Ramos (cell line): ENCODE measurements around the gene GBE1.

Experiments used
- in situ Hi-C: fragments of 300-500 bp; cut with MboI; formaldehyde crosslinking; loops from one replicate; pipeline ENCODE4 v1.14.3; 2022; ENCODE audit warnings: low sequenced_read_pairs; ENCODE audit not compliant: unreplicated experiment

Gene GBE1

GRCh38 chr3:81550415-81550814, 211.0 kb downstream of the GBE1 start:
- in situ Hi-C loops = no loop called here

- in situ Hi-C loops = no loop called here
These were observed 211.6 kb downstream of the GBE1 start for GRCh38 chr3:81549831-81550230.

GRCh38 chr3:81549388-81549787, 212.1 kb downstream of the GBE1 start:
- in situ Hi-C loops = no loop called here

GRCh38 chr3:81545572-81545971, 215.9 kb downstream of the GBE1 start:
- in situ Hi-C loops = no loop called here

- in situ Hi-C loops = no loop called here
These were observed 217.1 kb downstream of the GBE1 start for GRCh38 chr3:81544385-81544784.

GRCh38 chr3:81540787-81541186, 220.7 kb downstream of the GBE1 start:
- in situ Hi-C loops = no loop called here

DNA sequence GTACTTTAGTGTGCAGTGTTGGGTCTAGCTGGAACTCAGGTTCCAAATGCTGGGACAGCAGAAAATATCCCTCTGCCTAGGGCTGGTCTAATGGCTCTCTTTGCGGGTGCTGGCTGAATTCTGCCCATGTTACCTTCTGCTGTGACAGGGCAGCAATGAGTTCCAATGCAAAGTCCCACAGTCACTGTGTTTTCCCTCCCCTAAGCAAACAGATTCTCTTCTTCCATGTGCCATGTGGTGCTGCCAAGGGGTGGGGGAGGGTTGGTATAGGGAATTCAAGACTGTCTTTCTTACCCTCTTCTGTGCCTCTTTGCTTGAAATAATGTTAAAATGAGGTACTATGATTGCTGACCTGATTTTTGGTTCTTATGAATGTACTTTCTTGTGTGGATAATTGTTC, 229.6 kb downstream of the GBE1 start:
- in situ Hi-C loops = no loop called here

- in situ Hi-C loops = no loop called here
These were observed 230.2 kb downstream of the GBE1 start for GRCh38 chr3:81531263-81531662.

DNA sequence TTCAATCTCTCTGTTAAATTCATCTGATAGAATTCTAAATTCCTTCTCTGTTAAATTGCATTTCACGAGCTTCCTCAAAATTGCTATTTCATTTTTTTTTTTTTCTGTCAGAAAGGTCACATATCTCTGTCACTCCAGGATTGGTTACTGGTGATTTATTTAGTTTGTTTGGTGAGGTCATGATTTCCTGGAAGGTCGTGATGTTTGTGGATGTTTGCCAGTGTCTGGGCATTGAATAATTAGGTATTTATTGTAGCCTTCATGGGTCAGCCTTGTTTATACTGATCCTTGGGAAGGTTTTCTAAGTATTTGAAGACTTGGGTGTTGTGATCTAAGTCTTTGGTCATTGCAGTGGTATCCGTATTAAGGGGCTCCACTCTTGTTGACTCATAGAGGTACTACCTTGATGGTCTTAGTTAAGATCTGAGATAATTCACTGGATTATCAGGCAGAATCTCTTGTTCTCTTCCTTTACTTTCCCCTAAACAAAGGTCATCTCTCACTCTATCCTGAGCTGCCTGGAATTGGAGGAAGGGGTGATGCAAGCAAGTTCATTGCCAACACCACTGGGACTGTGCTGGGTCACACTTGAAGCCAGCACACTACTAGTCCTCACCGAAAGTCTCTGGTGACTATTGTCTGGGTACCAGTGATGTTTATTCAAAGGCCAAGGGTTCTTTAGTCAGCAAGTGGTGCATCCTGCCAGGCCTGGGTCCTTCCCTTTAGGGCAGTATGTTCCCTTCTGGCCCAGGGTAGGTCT, 231.1 kb downstream of the GBE1 start:
- in situ Hi-C loops = no loop called here

GRCh38 chr3:81521855-81522254, 239.6 kb downstream of the GBE1 start:
- in situ Hi-C loops = no loop called here

DNA sequence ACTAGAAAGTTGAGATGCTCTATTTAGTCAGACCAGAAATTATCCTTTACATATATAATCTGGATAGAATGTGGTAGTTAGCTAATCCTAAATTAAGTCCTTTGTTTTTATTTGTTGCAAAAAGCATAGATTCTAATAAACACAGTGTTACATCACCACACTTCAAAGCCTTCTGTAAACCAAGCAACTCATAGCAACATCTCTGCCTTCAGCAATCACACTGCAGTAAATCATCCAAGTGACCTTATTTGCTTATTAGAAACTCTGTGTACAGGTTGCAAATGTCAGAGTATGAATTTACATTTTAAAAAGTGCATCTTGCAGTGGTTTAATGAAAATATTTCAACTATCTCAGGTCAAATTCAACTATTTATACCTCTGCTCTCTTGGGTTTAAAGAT, 242.5 kb downstream of the GBE1 start:
- in situ Hi-C loops = no loop called here

GRCh38 chr3:81516042-81516441, 245.4 kb downstream of the GBE1 start:
- in situ Hi-C loops = no loop called here

- in situ Hi-C loops = no loop called here
These were observed 247.9 kb downstream of the GBE1 start for GRCh38 chr3:81513591-81513990.

- in situ Hi-C loops = no loop called here
These were observed 258.4 kb downstream of the GBE1 start for GRCh38 chr3:81503026-81503425.

DNA sequence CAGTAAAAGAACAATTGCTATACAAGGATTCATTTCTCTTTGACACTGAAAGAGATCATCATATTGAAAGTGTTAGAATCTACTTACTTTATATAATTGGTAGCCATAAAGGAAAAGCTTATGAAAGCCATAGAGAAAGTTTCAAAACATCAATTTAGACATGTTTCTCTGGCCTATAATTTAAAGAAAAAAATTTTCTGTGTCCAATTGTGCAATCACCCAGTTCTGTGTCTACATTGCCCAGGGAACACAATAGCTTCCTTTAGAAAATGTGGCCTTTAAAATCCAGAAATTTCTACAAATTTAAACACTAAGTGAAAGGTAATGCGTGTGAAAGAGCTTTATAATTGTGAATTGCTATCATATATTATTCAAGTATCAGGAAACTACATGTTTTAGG, 259.2 kb downstream of the GBE1 start:
- in situ Hi-C loops = no loop called here

GRCh38 chr3:81500039-81500438, 261.4 kb downstream of the GBE1 start:
- in situ Hi-C loops = no loop called here

DNA sequence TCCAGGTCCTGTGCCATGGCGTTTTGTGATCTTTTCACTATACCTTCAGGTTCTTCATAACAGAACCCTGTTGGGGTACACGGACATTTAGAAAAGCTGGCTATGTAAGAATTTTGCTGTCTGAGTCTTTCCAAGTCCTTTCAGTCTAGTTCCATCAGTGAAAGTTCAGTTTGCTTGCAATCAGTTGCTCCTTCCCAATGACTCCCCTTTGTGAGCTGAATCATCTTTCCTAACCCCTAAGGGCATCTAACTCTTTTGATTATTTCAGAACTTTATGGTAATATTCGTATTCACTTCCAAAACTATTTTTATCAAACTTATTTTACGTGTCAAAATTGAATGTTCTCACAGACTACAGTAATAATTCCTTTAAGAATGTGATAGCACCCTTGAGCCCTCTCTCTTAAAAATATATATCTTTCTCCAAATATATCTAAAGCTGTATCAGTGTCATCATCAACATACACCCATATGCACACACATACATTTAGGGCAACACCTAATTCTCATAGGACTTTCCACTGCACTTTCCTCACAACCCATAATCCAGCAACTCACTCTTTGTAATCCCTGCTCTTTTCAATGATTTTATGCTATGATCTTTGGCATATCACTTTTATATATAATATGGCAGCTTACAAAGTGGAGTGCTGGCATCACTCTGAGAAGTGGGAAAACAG, 263.7 kb downstream of the GBE1 start:
- in situ Hi-C loops = loop anchor here (25.0 kb wide), 1 partner anchor 640 kb away; no protein-coding TSS in a partner anchor

GRCh38 chr3:81496407-81497104, 264.9 kb downstream of the GBE1 start:
- in situ Hi-C loops = loop anchor here (25.0 kb wide), 1 partner anchor 641 kb away; no protein-coding TSS in a partner anchor

DNA sequence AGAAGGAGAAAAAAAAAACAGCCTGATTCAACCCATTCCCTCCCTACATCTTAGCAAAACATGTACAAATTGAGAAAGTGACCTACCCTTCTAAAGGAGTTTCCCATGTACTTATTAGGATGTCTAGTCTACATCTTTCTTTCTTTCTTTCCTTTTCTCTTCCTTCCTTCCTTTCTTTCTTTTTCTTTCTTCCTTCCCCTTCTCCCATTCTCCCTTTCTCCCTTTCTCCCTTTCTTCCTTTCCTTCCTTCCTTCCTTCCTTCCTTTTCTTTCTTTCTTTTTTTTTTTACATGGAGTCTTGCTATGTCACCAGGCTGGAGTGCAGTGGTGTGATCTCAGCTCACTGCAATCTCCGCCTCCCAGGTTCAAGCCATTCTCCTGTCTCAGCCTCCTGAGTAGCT, 269.0 kb downstream of the GBE1 start:
- in situ Hi-C loops = loop anchor here (25.0 kb wide), 1 partner anchor 645 kb away; no protein-coding TSS in a partner anchor

GRCh38 chr3:81492040-81492439, 269.4 kb downstream of the GBE1 start:
- in situ Hi-C loops = loop anchor here (25.0 kb wide), 1 partner anchor 645 kb away; no protein-coding TSS in a partner anchor
